Renal pelvis (tissue), 4 donors: ENCODE measurements around the gene TMEM196. TPM values are rescaled to one million over a fixed set of nuclear protein-coding genes. Genes with fewer than 3 reads are reported as not detected.
"Not testable (repeated sequence)": the region's sequence is repeated elsewhere in the genome, so short reads cannot be mapped to it uniquely, and the experiment has no call there.

Source experiments
- DNase-seq: peaks from one replicate; pipeline ENCODE4 v3.0.0-alpha.2; 2013
- polyA plus RNA-seq, 3 donors: library from polyadenylated mRNA; unstranded; fragments of 120-200 nt; gene quantifications; one replicate each; pipeline ENCODE4 v1.2.1, GENCODE V29; 2013; ENCODE audit not compliant: insufficient read length in 3 of 3

The TMEM196 gene
- polyA plus RNA-seq, 3 donors, result 0.01 TPM; not detected in 2

DNA sequence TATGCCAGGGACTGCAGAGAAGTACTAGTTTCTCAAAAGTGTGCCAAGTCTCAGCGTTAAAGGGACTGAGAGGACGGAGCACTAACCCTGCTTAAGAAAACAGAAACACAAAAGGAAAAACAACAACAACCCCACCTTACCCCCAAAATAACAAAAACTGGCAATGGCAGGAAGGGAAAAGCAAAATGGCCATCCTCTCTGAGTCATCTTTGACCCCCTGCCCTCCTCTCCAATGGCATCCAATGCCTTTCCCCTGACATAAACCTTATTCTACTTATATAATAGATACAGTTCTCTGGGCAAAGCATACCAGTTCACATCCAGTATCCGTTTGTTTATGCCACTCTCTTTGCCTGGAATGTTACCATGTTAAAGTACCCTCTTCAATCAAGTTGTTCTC lies 66.2 kb downstream of the TMEM196 start:
- no peak for DNase-seq

DNA sequence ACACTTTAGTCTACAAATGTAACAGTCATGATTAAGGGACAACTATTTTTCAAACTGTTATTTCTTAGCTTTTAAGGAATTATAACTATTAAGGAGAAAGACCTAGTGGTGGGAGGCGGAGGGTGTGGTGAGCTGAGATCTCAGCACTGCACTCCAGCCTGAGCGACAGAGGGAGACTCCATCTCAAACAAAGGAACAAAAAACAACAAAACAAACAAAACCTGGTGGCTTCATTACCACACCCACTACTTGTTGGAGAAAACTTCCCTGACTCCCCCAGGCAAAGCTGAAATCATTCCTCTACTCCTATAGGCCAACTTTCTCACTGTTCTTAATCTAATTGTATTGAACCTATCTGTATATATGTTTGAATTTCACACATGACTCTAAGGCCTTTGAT lies 67.8 kb downstream of the TMEM196 start:
- DNase-seq, result no peak

DNA sequence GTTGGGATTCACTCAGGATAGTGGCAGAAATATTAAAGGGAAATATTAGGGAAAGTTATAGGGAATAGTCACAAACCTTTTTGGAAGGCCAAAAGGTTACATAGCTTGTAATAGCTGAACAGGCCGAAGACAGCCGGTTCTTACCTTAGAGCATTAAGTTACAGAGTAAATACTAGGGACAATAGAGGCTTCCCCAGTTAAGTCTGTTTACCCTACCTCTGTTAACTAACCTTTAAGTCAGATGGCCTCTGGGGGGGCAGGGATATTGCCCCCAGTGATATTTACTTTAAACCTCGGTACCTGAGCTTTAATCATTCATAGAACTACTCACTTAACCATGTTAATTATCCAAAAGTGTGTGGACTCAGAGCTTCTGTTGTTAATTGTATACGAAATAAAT lies 71.9 kb downstream of the TMEM196 start:
- DNase-seq, result no peak

DNA sequence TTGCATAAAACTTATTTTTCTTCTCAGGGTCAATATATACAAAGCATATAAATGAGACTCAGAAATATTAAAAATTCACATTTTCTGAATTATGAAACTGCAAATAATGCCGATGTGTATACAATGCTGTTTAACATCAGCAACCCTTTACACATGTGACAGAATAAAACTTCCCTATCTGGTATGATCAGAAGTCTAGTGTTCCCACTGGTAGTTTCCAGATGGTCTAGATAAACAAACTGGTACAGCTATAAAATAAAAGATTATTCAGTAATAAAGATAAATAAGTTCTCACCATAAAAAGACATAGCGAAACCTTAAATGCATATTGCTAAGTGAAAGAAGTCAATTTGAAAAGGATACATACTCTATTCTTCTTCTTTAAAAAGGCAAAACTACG lies 72.5 kb downstream of the TMEM196 start:
- no peak for DNase-seq

- no peak for DNase-seq
Measured at GRCh38 chr7:19698331-19698730, 75.1 kb downstream of the TMEM196 start.

DNA sequence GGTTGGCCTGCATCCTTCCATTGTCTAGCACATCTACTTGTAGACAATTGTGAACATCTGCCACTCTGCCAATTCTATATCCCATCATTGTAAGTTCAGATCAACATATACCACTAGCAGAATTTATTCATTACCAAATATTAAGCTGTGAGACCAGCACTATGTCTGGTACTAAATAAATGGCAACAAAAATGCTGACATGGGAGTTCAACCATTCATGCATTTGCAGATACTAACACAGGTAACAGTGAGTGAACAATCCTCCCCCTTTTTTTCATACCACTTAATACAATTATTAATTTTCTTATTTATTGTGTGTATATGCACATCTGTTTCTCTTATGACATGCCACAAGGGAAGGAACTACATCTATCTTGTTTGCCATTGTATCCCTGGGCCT lies 76.5 kb downstream of the TMEM196 start:
- no peak for DNase-seq

DNA sequence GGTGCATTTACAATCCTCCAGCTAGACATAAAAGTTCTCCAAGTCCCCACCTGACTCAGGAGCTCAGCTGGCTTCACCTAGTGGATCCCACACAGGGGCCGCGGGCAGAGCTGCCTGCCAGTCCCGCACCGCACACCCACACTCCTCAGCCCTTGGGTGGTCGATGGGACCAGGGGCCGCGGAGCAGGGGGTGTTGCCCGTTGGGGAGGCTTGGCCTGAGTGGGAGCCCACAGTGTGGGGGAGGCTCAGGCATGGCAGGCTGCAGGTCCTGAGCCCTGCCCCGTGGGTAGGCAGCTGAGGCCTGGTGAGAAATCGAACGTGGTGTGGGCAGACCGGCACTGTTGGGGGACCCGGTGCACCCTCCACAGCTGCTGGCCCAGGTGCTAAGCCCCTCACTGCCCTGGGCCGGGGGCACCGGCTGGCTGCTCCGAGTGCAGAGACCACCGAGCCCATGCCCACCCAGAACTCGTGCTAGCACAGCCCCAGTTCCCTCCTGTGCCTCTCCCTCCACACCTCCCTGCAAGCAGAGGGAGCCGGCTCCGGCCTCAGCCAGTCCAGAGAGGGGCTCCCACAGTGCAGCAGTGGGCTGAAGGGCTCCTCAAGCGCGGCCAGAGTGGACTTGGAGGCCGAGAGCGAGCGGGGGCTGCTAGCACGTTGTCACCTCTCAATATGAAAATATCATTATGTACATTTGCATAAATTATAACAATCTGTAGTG lies 81.1 kb downstream of the TMEM196 start:
- no peak for DNase-seq

DNA sequence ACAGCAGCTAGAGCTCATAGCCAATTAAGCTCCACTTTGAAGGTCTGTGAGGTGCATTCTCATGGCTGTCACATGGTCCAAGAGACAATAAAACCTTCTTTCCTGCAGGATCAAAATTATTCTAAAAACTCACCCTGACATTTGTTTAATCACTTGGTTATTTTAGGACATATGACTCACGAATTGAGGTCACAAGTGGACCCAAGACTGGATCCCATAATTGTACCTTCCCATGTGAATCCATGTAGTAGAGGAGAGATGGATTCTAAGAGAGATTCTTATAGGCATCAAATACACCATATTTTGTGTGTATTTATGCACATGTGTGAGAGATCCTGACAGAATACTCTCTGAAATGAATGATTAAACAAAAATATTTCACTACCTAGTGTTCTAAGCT lies 82.7 kb downstream of the TMEM196 start:
- DNase-seq, result no peak

DNA sequence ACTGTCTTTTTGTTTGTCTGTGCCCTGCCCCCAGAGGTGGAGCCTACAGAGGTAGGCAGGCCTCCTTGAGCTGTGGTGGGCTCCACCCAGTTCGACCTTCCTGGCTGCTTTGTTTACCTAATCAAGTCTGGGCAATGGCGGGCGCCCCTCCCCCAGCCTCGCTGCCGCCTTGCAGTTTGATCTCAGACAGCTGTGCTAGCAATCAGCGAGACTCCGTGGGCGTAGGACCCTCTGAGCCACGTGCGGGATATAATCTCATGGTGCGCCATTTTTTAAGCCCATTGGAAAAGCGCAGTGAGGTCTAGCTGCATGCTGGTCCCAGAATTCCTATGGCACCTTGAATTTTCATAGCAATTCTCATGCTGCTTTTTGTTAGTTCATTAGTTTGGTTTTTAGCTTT lies 84.3 kb downstream of the TMEM196 start:
- not testable (repeated sequence) for DNase-seq

DNA sequence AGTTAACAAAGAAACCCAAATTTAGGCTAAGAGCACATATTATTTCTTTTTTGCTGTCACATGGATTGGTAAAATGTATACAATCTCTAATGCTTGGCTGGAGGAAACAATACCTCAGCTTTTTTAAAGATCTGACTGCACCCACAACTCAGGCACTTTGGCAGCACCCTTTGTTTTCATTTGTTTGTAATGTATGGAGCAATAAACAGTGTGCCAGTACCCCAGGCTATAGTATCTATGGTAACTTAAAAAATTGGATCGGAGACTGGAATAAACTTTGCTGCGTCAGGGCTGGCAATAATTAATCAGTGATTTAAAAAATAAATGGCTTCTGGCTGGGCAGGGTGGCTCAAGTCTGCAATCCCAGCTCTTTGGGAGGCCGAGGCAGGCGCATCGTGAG lies 91.8 kb downstream of the TMEM196 start:
- DNase-seq, result no peak

DNA sequence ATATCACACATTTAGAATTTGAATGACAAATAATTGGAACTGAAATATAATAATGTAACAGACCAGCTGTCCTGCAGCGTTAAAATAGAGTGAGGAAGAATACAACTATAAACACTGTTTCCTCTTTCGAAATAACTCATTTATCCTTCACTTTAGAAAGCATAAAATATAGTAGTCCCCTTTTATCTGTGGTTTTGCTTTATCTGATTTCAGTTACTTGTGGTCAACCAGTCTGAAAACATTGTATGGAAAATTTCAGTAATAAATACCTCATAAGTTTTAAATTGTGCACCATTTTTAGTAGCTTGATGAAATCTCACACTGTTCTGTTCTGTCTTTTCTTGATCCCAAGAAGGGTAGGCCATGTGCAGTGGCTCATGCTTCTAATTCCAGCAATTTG lies 96.2 kb downstream of the TMEM196 start:
- no peak for DNase-seq

GRCh38 chr7:19675816-19676215 lies 97.6 kb downstream of the TMEM196 start:
- DNase-seq, result no peak

- DNase-seq, result no peak
Measured at GRCh38 chr7:19674266-19674960, 99.0 kb downstream of the TMEM196 start.

DNA sequence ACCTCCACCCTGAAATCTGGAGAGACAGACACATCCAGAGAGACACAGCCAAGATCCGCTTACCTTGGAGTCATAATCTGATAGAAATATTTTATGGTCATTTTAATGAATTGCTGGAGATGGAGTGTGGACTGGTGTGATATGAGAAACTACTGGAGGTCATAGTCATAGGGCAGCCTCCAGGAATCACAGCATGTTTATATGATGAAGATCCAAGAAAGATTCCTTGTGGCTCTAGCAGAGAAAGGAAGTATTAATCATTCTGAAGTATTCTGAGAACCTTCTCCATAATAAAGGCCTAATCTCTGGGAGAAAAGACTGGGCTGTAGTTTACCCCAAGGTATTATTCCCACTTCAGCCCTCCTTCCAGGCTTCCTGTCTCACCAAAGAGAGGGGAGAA lies 102.6 kb downstream of the TMEM196 start:
- DNase-seq, result no peak

Other genes with a start within 250 kb of the TMEM196 start
- 10 to 100 TPM; 17.6 to 22.5 (median 21.8) TPM for gene POLR1F, start 64.6 kb downstream of the TMEM196 start, polyA plus RNA-seq